ENCODE results near the gene ITGB7.

- TF ChIP-seq CTCF (IDR thresholded peaks at IDR 0.05; ENCODE audit: extremely low read depth in 1 of 2, insufficient read depth in 1 of 2, low read depth in 1 of 2, low read length in 2 of 2) (no peak), POLR2AphosphoS5 (IDR thresholded peaks at IDR 0.05; ENCODE audit: insufficient read depth, low read depth, low read length) (no peak), EZH2 (IDR thresholded peaks at IDR 0.05; ENCODE audit: borderline replicate concordance, low read depth, low read length, severe bottlenecking) (no peak), POLR2A (IDR thresholded peaks at IDR 0.05; ENCODE audit: low read depth, low read length) (no peak), MAX (IDR thresholded peaks at IDR 0.05; ENCODE audit: insufficient read depth, insufficient read length) (no peak), MYC (IDR thresholded peaks at IDR 0.05; ENCODE audit: low read depth, low read length) (no peak), FOS (IDR thresholded peaks at IDR 0.05; ENCODE audit: borderline replicate concordance, insufficient read depth, low read length) (no peak), GATA2 (IDR thresholded peaks at IDR 0.05; ENCODE audit: insufficient read depth, insufficient read length, low read depth, low read length) (no peak), JUN (IDR thresholded peaks at IDR 0.05; ENCODE audit: borderline replicate concordance, insufficient read depth, insufficient read length, low read depth) (no peak)
Measured at GRCh38 chr12:53166837-53167236, 40.2 kb downstream of the ITGB7 start.

Data from endothelial cell of umbilical vein (primary cell).